Endothelial cell (in vitro differentiated cells): Measurements from ENCODE around the gene TPRA1. TPM values are rescaled to one million over a fixed set of nuclear protein-coding genes. Genes with fewer than 3 reads are reported as not detected.

Experiments
- DNase-seq: peaks from one replicate; pipeline ENCODE4 v3.0.0; 2021; ENCODE audit warnings: low spot score
- H3K27ac Mint-ChIP-seq: one replicate; pipeline ENCODE4 v1.8.0; 2021; ENCODE audit warnings: mixed read lengths, inconsistent platforms; ENCODE audit not compliant: unreplicated experiment
- H3K27me3 Mint-ChIP-seq: one replicate; pipeline ENCODE4 v1.8.0; 2021; ENCODE audit warnings: mild to moderate bottlenecking, moderate library complexity, mixed read lengths, inconsistent platforms; ENCODE audit not compliant: unreplicated experiment
- H3K36me3 Mint-ChIP-seq: one replicate; pipeline ENCODE4 v1.8.0; 2021; ENCODE audit warnings: mild to moderate bottlenecking, low read depth, mixed read lengths, inconsistent platforms; ENCODE audit not compliant: unreplicated experiment
- H3K4me1 Mint-ChIP-seq: one replicate; pipeline ENCODE4 v1.8.0; 2021; ENCODE audit warnings: mild to moderate bottlenecking, mixed read lengths, inconsistent platforms; ENCODE audit not compliant: unreplicated experiment
- H3K4me3 Mint-ChIP-seq: one replicate; pipeline ENCODE4 v1.8.0; 2021; ENCODE audit warnings: mild to moderate bottlenecking, mixed read lengths, inconsistent platforms; ENCODE audit not compliant: unreplicated experiment
- H3K9me3 Mint-ChIP-seq: one replicate; pipeline ENCODE4 v1.8.0; 2021; ENCODE audit warnings: mixed read lengths, inconsistent platforms; ENCODE audit not compliant: unreplicated experiment
- total RNA-seq: library from RNA; stranded (reverse); fragmentation: NEBNext Ultra II Directional; extraction: Animal tissue kit (Norgen Biotek cat#: 25700); gene quantifications from one replicate; pipeline ENCODE4 v1.2.1, GENCODE V29; 2021; ENCODE audit not compliant: unreplicated experiment
- TF ChIP-seq, protein P1 (sequence below): fragments of 200-600 bp; sonication (generic); IDR thresholded peaks from one replicate; pipeline ENCODE4 v1.5.0; 2021; ENCODE audit warnings: antibody characterized with exemption; ENCODE audit not compliant: unreplicated experiment

Gene TPRA1
- total RNA-seq, 1 donor from 2014 or later: 36.9 TPM

DNA sequence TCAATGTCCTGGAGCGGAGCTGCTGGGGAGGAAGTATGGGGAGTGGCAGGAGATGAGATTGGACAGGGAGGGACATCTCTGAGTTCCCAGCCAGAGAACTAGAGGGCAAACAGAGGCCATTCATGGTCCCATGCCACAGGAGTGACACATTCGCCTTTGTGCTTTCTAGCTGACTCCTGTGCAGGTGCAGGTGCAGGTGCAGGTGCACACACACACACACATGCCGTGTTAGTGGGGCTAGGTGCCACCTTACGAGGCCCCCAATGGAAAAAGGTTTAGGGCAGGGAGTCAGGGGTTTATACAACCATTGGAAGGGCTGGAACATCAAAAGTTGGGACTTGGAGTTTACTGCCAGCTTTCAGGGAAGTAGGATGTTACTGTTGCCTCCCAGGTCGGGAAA lies 52.0 kb downstream of the TPRA1 start:
- Mint-ChIP-seq H3K4me1 (peaks cover 5% of the 10 kb centered on the region), H3K4me3 (no peak overlapping the region), H3K27me3 (peaks cover 8% of the 10 kb centered on the region), H3K36me3 (no peaks in the 10 kb centered on the region), H3K27ac (no peak overlapping the region), H3K9me3 (no peaks in the 10 kb centered on the region)
- DNase-seq: no peak
- TF ChIP-seq, protein P1, sequence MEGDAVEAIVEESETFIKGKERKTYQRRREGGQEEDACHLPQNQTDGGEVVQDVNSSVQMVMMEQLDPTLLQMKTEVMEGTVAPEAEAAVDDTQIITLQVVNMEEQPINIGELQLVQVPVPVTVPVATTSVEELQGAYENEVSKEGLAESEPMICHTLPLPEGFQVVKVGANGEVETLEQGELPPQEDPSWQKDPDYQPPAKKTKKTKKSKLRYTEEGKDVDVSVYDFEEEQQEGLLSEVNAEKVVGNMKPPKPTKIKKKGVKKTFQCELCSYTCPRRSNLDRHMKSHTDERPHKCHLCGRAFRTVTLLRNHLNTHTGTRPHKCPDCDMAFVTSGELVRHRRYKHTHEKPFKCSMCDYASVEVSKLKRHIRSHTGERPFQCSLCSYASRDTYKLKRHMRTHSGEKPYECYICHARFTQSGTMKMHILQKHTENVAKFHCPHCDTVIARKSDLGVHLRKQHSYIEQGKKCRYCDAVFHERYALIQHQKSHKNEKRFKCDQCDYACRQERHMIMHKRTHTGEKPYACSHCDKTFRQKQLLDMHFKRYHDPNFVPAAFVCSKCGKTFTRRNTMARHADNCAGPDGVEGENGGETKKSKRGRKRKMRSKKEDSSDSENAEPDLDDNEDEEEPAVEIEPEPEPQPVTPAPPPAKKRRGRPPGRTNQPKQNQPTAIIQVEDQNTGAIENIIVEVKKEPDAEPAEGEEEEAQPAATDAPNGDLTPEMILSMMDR: no peak

DNA sequence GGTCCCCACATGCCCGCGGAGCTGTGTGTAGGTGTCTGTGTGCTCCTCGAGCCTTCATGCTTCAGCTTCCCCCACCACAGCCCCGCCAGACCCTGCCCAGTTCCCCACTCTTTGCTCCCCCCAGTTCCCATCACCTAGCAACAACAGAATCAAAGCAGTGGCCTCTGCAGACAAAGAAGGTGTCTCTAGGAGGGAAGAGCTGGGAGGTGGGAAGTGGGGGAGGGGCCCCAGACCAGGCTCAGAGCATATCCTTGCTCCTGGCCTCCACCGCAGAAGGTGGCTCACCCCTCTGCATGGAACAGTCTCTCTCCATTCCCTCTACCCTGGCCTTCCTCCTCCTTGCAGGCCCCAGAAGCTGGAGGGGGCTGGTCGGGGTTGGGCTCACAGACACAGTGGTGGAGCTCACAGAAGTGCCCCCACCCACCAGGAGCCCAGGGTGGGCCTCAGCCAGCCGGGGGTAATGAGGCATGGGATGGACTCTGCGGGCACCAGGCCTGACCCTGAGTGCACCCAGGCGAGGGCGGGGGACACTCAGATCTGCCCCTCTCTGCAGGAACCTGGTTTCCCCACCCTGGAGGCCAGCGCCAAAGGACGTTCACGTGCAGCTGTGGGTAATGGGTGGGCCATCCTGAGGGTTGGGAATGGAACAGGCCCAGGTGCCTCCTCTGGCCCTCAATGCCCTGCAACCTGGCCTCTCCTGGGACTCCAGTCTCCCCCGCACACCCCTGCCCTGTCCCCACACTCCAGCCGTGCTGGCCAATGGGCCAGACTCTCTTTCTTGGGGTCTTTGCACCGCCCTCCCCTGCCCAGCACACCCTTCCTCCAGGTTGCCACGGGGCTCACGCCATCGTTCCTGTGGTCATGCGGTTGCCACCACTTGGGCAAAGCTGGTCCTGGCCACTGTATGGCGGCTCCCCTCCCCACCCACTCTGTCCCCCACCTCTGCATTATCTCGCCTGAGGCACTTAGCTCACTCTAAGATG lies 53.4 kb downstream of the TPRA1 start:
- Mint-ChIP-seq H3K27me3 (peaks cover 6% of the 10 kb centered on the region), H3K4me3 (no peak overlapping the region), H3K36me3 (no peaks in the 10 kb centered on the region), H3K27ac (no peak overlapping the region), H3K4me1 (peaks cover 5% of the 10 kb centered on the region), H3K9me3 (no peaks in the 10 kb centered on the region)
- TF ChIP-seq, protein P1: no peak
- no peak for DNase-seq

DNA sequence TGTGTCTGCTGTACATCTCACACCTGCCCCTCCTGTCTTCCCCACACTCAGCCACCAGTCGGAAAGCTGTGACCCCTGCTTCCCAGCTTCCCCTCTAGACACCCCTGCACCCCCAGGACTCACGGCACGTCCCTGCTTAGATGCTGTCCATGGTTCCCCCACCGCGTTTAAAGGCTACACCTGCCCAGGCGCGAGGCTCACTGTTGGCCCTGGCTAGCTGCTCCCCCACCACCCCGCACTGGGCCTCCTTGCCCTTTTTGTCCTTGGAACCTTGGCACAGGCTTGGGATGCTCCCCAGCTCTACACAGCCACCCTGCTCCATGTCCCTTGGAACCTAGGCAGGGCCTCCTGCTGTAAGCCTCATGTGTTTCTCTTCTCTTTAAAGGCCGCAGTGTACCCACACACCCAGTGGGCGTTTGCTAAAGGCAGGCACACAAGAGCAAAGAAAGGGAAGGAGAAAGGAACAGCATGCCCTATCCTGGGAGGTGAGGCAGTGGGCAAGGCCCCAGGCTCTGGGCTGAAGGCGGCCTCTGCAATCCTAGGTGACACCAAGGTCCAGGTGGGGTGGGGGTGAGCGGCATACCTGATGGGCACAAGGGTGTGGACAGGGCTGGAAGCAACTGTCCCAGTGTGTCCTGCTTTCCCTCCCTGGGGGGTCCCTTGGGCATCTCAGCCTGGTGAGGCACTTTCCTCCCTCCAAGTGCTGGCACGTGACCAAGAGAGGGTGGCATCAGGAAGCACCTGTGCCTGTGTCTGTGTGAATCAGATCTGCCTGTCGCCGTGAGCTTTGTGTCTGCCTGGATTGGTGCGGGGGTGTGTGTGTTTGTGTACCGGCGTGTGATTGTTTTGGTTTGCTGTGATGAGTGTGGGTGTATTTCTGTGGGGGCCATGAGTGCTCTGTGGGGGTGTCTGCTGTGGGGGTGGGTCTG lies 54.4 kb downstream of the TPRA1 start:
- Mint-ChIP-seq H3K27ac (no peak overlapping the region), H3K36me3 (no peaks in the 10 kb centered on the region), H3K4me3 (no peak overlapping the region), H3K27me3 (peaks cover 6% of the 10 kb centered on the region), H3K4me1 (peaks cover 5% of the 10 kb centered on the region), H3K9me3 (no peaks in the 10 kb centered on the region)
- DNase-seq: no peak
- TF ChIP-seq, protein P1: no peak

DNA sequence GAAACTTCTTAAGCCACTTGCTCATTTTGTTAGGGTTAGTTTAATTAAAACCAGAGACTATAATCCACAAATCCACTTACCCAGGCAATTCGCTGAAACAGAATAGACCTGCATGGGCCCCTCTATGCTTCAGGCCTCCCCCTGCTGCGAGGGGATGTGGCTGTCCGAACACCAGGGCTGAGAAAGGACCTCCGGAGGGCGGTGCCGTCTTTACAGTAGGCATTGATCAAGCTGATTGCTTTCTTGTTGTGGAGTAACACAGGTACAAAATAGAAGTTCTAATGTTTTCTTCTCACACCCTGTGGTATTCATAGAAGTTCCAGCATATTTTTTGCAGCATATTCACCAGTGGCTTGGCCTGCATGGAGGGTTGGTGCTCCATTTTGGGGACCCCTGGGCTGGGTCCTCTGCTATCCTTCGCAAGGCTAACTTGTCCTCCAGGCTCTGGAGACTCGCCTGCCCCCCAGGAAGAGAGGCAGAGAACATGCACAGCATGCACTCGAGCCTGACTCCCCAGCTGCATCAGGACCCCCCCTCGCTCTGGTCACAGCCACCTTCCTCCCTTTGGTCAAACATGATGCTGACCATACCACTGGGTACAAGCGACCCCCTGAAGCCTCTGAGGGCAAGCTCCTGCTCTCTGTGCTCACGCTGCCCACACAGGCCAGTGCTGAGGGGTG lies 55.3 kb downstream of the TPRA1 start:
- no peak overlapping the region for H3K4me3 Mint-ChIP-seq
- no peaks in the 10 kb centered on the region for H3K36me3 Mint-ChIP-seq
- H3K9me3 Mint-ChIP-seq: no peaks in the 10 kb centered on the region
- DNase-seq: no peak
- peaks cover 6% of the 10 kb centered on the region for H3K27me3 Mint-ChIP-seq
- no peak overlapping the region for H3K27ac Mint-ChIP-seq
- peaks cover 5% of the 10 kb centered on the region for H3K4me1 Mint-ChIP-seq
- TF ChIP-seq, protein P1: no peak
